ENCODE results near the gene SERINC2. TPM values are rescaled to one million over a fixed set of nuclear protein-coding genes. Genes with fewer than 3 reads are reported as not detected.

Gene SERINC2
- polyA plus RNA-seq, 1 experiment: 109 TPM

- no peak for TF ChIP-seq CTCF (IDR thresholded peaks at IDR 0.05; ENCODE audit: insufficient read depth, low read depth, low read length)
- no peaks in the 10 kb centered on the region for H3K27me3 ChIP-seq (ENCODE audit: control insufficient read depth, insufficient read depth, low read length)
- CTCF ChIA-PET: interaction anchor here (0.5 to 2.9 kb wide), 9 partner anchors 7 to 998 kb away, joined by 3 to 24 read pairs (median 3); no protein-coding TSS in a partner anchor
- no peak overlapping the region; the same call in none of the 2 replicates for H3K4me3 ChIP-seq (ENCODE audit: low read depth, low read length)
- no peaks in the 10 kb centered on the region for H3K36me3 ChIP-seq (ENCODE audit: control insufficient read depth, insufficient read depth, low read length)
- DNase-seq (ENCODE audit: low read depth): no peak
- POLR2A ChIA-PET: interaction anchor here (0.6 kb wide), 2 partner anchors 23 to 98 kb away, joined by 9 to 12 read pairs; no protein-coding TSS in a partner anchor
These were observed 39.0 kb upstream of the SERINC2 start for GRCh38 chr1:31373897-31374486.

GRCh38 chr1:31374511-31375196 lies 38.4 kb upstream of the SERINC2 start:
- no peak for TF ChIP-seq CTCF (IDR thresholded peaks at IDR 0.05; ENCODE audit: insufficient read depth, low read depth, low read length)
- DNase-seq (ENCODE audit: low read depth): no peak
- Histone ChIP-seq H3K27me3 (ENCODE audit: control insufficient read depth, insufficient read depth, low read length) (no peaks in the 10 kb centered on the region), H3K36me3 (ENCODE audit: control insufficient read depth, insufficient read depth, low read length) (no peaks in the 10 kb centered on the region), H3K4me3 (ENCODE audit: low read depth, low read length) (no peak overlapping the region)
- ChIA-PET POLR2A (interaction anchor here (0.5 kb wide), 1 partner anchor 347 kb away, joined by 8 read pairs; no protein-coding TSS in a partner anchor), CTCF (interaction anchor here (0.5 to 2.9 kb wide), 5 partner anchors 9 to 1651 kb away, joined by 3 to 24 read pairs (median 3); no protein-coding TSS in a partner anchor)

GRCh38 chr1:31376375-31377134 lies 36.5 kb upstream of the SERINC2 start:
- H3K36me3 ChIP-seq (ENCODE audit: control insufficient read depth, insufficient read depth, low read length): no peaks in the 10 kb centered on the region
- CTCF ChIA-PET: interaction anchor here (0.6 to 6.6 kb wide), 2 partner anchors 19 to 63 kb away, joined by 3 to 36 read pairs; no protein-coding TSS in a partner anchor
- TF ChIP-seq CTCF (IDR thresholded peaks at IDR 0.05; ENCODE audit: insufficient read depth, low read depth, low read length): no peak
- no peaks in the 10 kb centered on the region for H3K27me3 ChIP-seq (ENCODE audit: control insufficient read depth, insufficient read depth, low read length)
- H3K4me3 ChIP-seq (ENCODE audit: low read depth, low read length): no peak overlapping the region
- DNase-seq (ENCODE audit: low read depth): peak; percentile 84
- POLR2A ChIA-PET: no interaction called here

- ChIA-PET POLR2A (no interaction called here), CTCF (interaction anchor here (0.6 to 6.6 kb wide), 2 partner anchors 18 to 64 kb away, joined by 3 to 36 read pairs; no protein-coding TSS in a partner anchor)
- no peak for DNase-seq (ENCODE audit: low read depth)
- Histone ChIP-seq H3K36me3 (ENCODE audit: control insufficient read depth, insufficient read depth, low read length) (no peaks in the 10 kb centered on the region), H3K27me3 (ENCODE audit: control insufficient read depth, insufficient read depth, low read length) (no peaks in the 10 kb centered on the region), H3K4me3 (ENCODE audit: low read depth, low read length) (no peak overlapping the region)
- no peak for TF ChIP-seq CTCF (IDR thresholded peaks at IDR 0.05; ENCODE audit: insufficient read depth, low read depth, low read length)
These were observed 35.6 kb upstream of the SERINC2 start for GRCh38 chr1:31377364-31377863.

All from BJ (cell line).